Natural killer cell (primary cell): Measurements from ENCODE around the gene GHRHR. TPM values are rescaled to one million over a fixed set of nuclear protein-coding genes. Genes with fewer than 3 reads are reported as not detected.

Experiments
- ATAC-seq, 3 donors: fragments of 150-1000 bp in 2 of 3; fragments of 200-7000 bp in 1 of 3; cut with Tn5 transposase; 1 replicate in 1 of 3; 2 replicates in 2 of 3; pipeline ENCODE4 v1.10.0; 2021; ENCODE audit warnings: mild to moderate bottlenecking in 2 of 3, moderate library complexity in 2 of 3
- DNase-seq, 2 donors: peaks; one replicate each; pipeline versions ENCODE4 v3.0.0 to v3.0.0-alpha.2; 2013 to 2021; ENCODE audit warnings: mixed read lengths in 1 of 2
- H3K27ac ChIP-seq: one replicate; pipeline ENCODE4 v1.5.1; 2013; ENCODE audit warnings: mild to moderate bottlenecking, low read length
- H3K27me3 ChIP-seq: one replicate; pipeline ENCODE4 v1.6.1; 2013; ENCODE audit warnings: low read length; ENCODE audit not compliant: control insufficient read depth, insufficient read depth
- H3K36me3 ChIP-seq: one replicate; pipeline ENCODE4 v1.6.1; 2013; ENCODE audit warnings: low read length; ENCODE audit not compliant: control insufficient read depth, insufficient read depth
- H3K4me1 ChIP-seq: one replicate; pipeline ENCODE4 v1.6.1; 2013; ENCODE audit warnings: low read length; ENCODE audit not compliant: control insufficient read depth, insufficient read depth
- H3K4me3 ChIP-seq: one replicate; pipeline ENCODE4 v1.5.1; 2013; ENCODE audit warnings: low read length
- H3K9me3 ChIP-seq: one replicate; pipeline ENCODE4 v1.6.1; 2013; ENCODE audit warnings: low read length; ENCODE audit not compliant: control insufficient read depth, insufficient read depth
- H3K27ac Mint-ChIP-seq, 2 donors: one replicate each; pipeline ENCODE4 v1.8.0; 2022; ENCODE audit warnings: mild to moderate bottlenecking in 2 of 2, mixed read lengths in 2 of 2, moderate library complexity in 1 of 2
- H3K27me3 Mint-ChIP-seq, 2 donors: one replicate each; pipeline ENCODE4 v1.8.0; 2022; ENCODE audit warnings: low read depth in 2 of 2, mixed read lengths in 2 of 2
- H3K36me3 Mint-ChIP-seq: one replicate; pipeline ENCODE4 v1.8.0; 2022; ENCODE audit warnings: mixed read lengths
- H3K4me1 Mint-ChIP-seq, 2 donors: one replicate each; pipeline ENCODE4 v1.8.0; 2022; ENCODE audit warnings: mixed read lengths in 2 of 2
- H3K4me3 Mint-ChIP-seq: one replicate; pipeline ENCODE4 v1.8.0; 2022; ENCODE audit warnings: mild to moderate bottlenecking, moderate library complexity, mixed read lengths
- H3K9me3 Mint-ChIP-seq, 2 donors: one replicate each; pipeline ENCODE4 v1.8.0; 2022; ENCODE audit warnings: mixed read lengths in 2 of 2
- CTCF ChIP-seq: fragments of 200-600 bp; IDR thresholded peaks from one replicate; pipeline ENCODE4 v1.8.0; 2022; ENCODE audit warnings: antibody characterized with exemption
- WGBS: methylation state at CpG from one replicate; pipeline ENCODE4 v1.1.7; 2013; ENCODE audit warnings: missing lambda C conversion rate; ENCODE audit not compliant: insufficient coverage; 5-methylcytosine and 5-hydroxymethylcytosine counted together
- intact Hi-C: fragments of 100-400 bp; cut with micrococcal nuclease; formaldehyde crosslinking; loops from one replicate; pipeline ENCODE4 v1.14.2; 2022
- total RNA-seq, 4 donors: library from RNA; stranded (reverse); fragments of 120-200 nt in 1 of 4; gene quantifications; one replicate each; pipeline versions ENCODE4 v1.2.3 to v1.2.4, GENCODE V29; 2013 to 2022

Gene GHRHR
- total RNA-seq, result not detected
- total RNA-seq (2013), result not detected

- Mint-ChIP-seq H3K4me3 (no peak within 1 kb of the TSS), H3K9me3 (no peaks in the 10 kb centered on the region), H3K36me3 (no peaks in the 10 kb centered on the region), H3K27me3 (peaks cover 7% of the 10 kb centered on the region in 2 donors), H3K4me1 (no peaks in the 10 kb centered on the region), H3K27ac (no peak within 1 kb of the TSS)
- Histone ChIP-seq H3K9me3 (no peaks in the 10 kb centered on the region), H3K4me3 (no peak within 1 kb of the TSS), H3K27ac (no peak within 1 kb of the TSS), H3K36me3 (no peaks in the 10 kb centered on the region), H3K4me1 (no peaks in the 10 kb centered on the region), H3K27me3 (no peaks in the 10 kb centered on the region)
- intact Hi-C loops, result no loop called here
- 76% methylated on average over 11 of the region's 11 CpGs for WGBS
- DNase-seq, result no peak
- TF ChIP-seq CTCF, result no peak
- ATAC-seq, result peak in 1 of 3 donors; percentile 11
These were observed at the start of gene GHRHR for GRCh38 chr7:30963842-30964241. Gene GHRHR, plus strand, starts transcription at chr7:30963953. Its CDS starts 116 bp downstream, at chr7:30964069.

- Histone ChIP-seq H3K4me1 (no peaks in the 10 kb centered on the region), H3K4me3 (no peak overlapping the region), H3K27ac (no peak overlapping the region), H3K9me3 (no peaks in the 10 kb centered on the region), H3K27me3 (no peaks in the 10 kb centered on the region), H3K36me3 (no peaks in the 10 kb centered on the region)
- H3K27me3 Mint-ChIP-seq, result peaks cover 0 to 5% of the 10 kb centered on the region in 2 donors
- H3K4me1 Mint-ChIP-seq, result no peaks in the 10 kb centered on the region
- DNase-seq, result no peak
- no peak overlapping the region for H3K4me3 Mint-ChIP-seq
- ATAC-seq, result no peak
- WGBS, result 78% methylated on average over 4 of the region's 4 CpGs
- H3K36me3 Mint-ChIP-seq, result no peaks in the 10 kb centered on the region
- no peak overlapping the region for H3K27ac Mint-ChIP-seq
- TF ChIP-seq CTCF, result no peak
- intact Hi-C loops, result no loop called here
- no peaks in the 10 kb centered on the region for H3K9me3 Mint-ChIP-seq
These were observed 49.2 kb upstream of the GHRHR start for GRCh38 chr7:30914596-30914995.

GRCh38 chr7:30915005-30915601 is 48.6 kb upstream of the GHRHR start:
- Mint-ChIP-seq H3K4me1 (no peaks in the 10 kb centered on the region), H3K36me3 (no peaks in the 10 kb centered on the region), H3K27me3 (peaks cover 0 to 5% of the 10 kb centered on the region in 2 donors), H3K4me3 (no peak overlapping the region), H3K9me3 (no peaks in the 10 kb centered on the region), H3K27ac (no peak overlapping the region)
- Histone ChIP-seq H3K9me3 (no peaks in the 10 kb centered on the region), H3K4me1 (no peaks in the 10 kb centered on the region), H3K4me3 (no peak overlapping the region), H3K27ac (no peak overlapping the region), H3K36me3 (no peaks in the 10 kb centered on the region), H3K27me3 (no peaks in the 10 kb centered on the region)
- 90% methylated on average over 11 of the region's 11 CpGs for WGBS
- ATAC-seq (no peak), DNase-seq (no peak)
- TF ChIP-seq CTCF, result no peak
- intact Hi-C loops, result no loop called here

- no peak overlapping the region for H3K4me3 Mint-ChIP-seq
- WGBS, result 66% methylated on average over 6 of the region's 6 CpGs
- Histone ChIP-seq H3K4me3 (no peak overlapping the region), H3K36me3 (no peaks in the 10 kb centered on the region), H3K4me1 (no peaks in the 10 kb centered on the region), H3K27ac (no peak overlapping the region), H3K9me3 (no peaks in the 10 kb centered on the region), H3K27me3 (no peaks in the 10 kb centered on the region)
- no peaks in the 10 kb centered on the region for H3K36me3 Mint-ChIP-seq
- H3K4me1 Mint-ChIP-seq, result no peaks in the 10 kb centered on the region
- no peak for DNase-seq
- H3K27me3 Mint-ChIP-seq, result peaks cover 0 to 3% of the 10 kb centered on the region in 2 donors
- no peak overlapping the region for H3K27ac Mint-ChIP-seq
- no peaks in the 10 kb centered on the region for H3K9me3 Mint-ChIP-seq
- TF ChIP-seq CTCF, result no peak
- intact Hi-C loops, result no loop called here
- ATAC-seq, result no peak
These were observed 48.0 kb upstream of the GHRHR start for GRCh38 chr7:30915751-30916150.
